ENCODE measurements around the gene SH3TC1.

Gene SH3TC1

DNA sequence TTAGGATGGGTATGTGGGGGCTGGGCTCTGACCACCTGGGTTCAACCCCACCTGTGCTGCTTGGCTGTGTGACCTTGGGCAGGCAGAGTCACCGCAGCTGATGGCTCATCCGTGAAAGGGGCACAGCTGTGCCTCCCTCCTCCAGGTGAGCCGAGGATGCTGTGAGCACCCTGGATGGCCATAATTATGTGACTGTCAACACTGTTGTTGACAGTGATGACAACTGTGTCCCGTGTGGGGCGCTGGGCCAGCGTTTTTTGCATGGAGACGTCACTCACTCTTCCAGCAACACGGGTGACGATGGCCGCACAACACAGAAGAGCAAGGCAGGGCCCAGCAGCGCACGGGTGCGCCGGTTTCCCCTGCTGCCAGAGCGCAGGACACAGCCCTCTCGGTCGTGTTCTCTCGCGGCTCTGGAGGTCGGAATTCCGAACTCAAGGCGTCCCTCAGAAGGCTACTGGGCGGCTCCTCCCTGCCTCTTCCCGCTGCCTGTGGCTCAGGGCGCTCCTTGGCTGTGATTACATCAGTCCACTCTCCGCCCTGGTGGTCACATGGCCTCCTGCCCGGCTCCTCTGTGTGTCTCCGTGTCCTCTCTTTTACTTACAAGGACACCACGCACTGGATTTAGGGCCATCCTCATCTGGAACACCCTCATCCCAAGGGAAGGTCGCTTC lies 1.3 kb downstream of the SH3TC1 start:
- DNase-seq (ENCODE audit: low spot score in 2 of 2) (peak in 1 of 2 donors; percentile 56), ATAC-seq (replicated peaks; ENCODE audit: extremely low read depth, poor library complexity, severe bottlenecking) (peak; percentile 55)
- peak overlapping the region; percentile 94 for H3K27ac Mint-ChIP-seq (ENCODE audit: low read depth)
- peak overlapping the region; percentile 87 for H3K4me3 Mint-ChIP-seq
- peaks cover 11% of the 10 kb centered on the region for H3K36me3 Mint-ChIP-seq (ENCODE audit: insufficient read depth)
- peaks cover 50% of the 10 kb centered on the region for H3K4me1 Mint-ChIP-seq
- H3K9me3 Mint-ChIP-seq, result no peaks in the 10 kb centered on the region
- H3K27me3 Mint-ChIP-seq, result no peaks in the 10 kb centered on the region

GRCh38 chr4:8201321-8201781 lies 2.3 kb downstream of the SH3TC1 start:
- no peak for DNase-seq (ENCODE audit: low spot score in 2 of 2)
- peak overlapping the region; percentile 87 for H3K4me3 Mint-ChIP-seq
- peak; percentile 29 for ATAC-seq (replicated peaks; ENCODE audit: extremely low read depth, poor library complexity, severe bottlenecking)
- H3K27me3 Mint-ChIP-seq, result no peaks in the 10 kb centered on the region
- peak overlapping the region; percentile 94 for H3K27ac Mint-ChIP-seq (ENCODE audit: low read depth)
- H3K9me3 Mint-ChIP-seq, result no peaks in the 10 kb centered on the region
- peaks cover 16% of the 10 kb centered on the region for H3K36me3 Mint-ChIP-seq (ENCODE audit: insufficient read depth)
- H3K4me1 Mint-ChIP-seq, result peaks cover 58% of the 10 kb centered on the region

DNA sequence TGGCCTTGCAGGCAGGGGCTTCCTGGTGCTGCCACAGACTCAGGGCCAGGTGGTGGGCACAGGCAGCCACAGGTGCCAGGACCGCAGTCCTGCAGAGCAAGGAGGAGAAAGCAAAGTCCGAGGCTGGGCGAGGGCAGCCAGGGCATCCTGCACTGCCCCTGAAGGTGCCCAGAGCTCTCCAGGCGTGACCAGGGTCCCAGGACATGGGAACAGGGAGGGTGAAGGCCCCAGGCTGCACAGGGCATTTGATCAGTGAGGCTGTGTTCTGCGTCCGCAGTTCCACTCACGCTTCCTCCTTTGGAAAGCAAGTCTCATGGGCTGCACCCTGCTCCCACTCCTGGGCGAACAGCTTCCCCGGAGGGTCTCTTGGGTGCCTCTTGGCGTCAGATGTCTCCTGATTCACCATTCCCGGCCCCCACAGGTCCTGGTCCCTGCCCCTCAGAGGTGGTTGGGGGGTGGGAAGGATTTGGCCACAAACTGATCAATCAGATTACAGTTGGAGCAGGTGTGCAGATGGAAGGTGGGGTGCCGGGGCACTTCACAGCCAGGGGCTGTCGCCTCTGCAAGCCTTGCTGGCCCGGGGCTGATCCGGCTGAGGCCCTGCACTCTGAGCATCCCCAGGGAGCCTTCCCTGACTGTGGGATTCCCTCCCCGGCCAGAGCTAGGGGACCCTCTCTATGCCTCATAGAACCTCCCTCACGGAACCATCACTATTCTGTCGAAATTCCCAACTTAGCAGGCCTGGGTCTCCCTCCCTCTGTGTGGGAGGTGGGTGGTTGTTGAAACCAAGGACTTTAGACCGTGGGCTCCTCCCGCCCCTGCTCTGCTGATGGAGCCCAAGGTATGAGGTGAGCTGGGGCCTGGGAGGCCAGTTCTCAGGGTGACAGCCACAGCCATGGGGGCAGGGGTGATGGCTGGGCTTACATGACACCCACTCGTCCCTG lies 3.3 kb downstream of the SH3TC1 start:
- ATAC-seq (replicated peaks; ENCODE audit: extremely low read depth, poor library complexity, severe bottlenecking) (no peak), DNase-seq (ENCODE audit: low spot score in 2 of 2) (no peak)
- Mint-ChIP-seq H3K27me3 (no peaks in the 10 kb centered on the region), H3K27ac (ENCODE audit: low read depth) (peak overlapping the region; percentile 94), H3K4me3 (peak overlapping the region; percentile 87), H3K36me3 (ENCODE audit: insufficient read depth) (peaks cover 24% of the 10 kb centered on the region), H3K9me3 (no peaks in the 10 kb centered on the region), H3K4me1 (peaks cover 59% of the 10 kb centered on the region)

DNA sequence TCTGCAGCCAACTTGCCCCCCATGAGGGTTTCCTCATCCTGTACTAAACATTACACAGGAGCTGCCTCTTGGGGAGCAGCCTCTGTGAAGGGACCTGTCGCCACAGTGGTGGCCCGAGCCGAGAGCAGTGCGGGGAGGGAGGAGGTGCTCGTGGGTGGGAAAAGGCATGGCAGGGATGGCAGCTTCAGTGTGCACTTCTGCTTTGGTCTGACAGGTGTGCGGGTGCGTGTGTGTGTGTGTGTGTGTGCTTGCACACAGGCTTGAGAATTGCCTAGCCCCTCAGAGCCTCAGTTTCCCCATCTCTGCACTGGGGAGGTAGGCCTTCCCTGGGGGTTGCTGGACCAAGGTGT lies 3.9 kb downstream of the SH3TC1 start:
- Mint-ChIP-seq H3K4me1 (peaks cover 62% of the 10 kb centered on the region), H3K36me3 (ENCODE audit: insufficient read depth) (peaks cover 26% of the 10 kb centered on the region), H3K27me3 (no peaks in the 10 kb centered on the region), H3K9me3 (no peaks in the 10 kb centered on the region), H3K27ac (ENCODE audit: low read depth) (no peak overlapping the region), H3K4me3 (peak overlapping the region; percentile 87)
- ATAC-seq (replicated peaks; ENCODE audit: extremely low read depth, poor library complexity, severe bottlenecking) (no peak), DNase-seq (ENCODE audit: low spot score in 2 of 2) (no peak)

GRCh38 chr4:8203817-8204216 lies 4.7 kb downstream of the SH3TC1 start:
- peaks cover 55% of the 10 kb centered on the region for H3K4me1 Mint-ChIP-seq
- H3K36me3 Mint-ChIP-seq (ENCODE audit: insufficient read depth), result peaks cover 29% of the 10 kb centered on the region
- H3K9me3 Mint-ChIP-seq, result no peaks in the 10 kb centered on the region
- H3K27ac Mint-ChIP-seq (ENCODE audit: low read depth), result no peak overlapping the region
- no peaks in the 10 kb centered on the region for H3K27me3 Mint-ChIP-seq
- no peak for ATAC-seq (replicated peaks; ENCODE audit: extremely low read depth, poor library complexity, severe bottlenecking)
- H3K4me3 Mint-ChIP-seq, result peak overlapping the region; percentile 29
- no peak for DNase-seq (ENCODE audit: low spot score in 2 of 2)

DNA sequence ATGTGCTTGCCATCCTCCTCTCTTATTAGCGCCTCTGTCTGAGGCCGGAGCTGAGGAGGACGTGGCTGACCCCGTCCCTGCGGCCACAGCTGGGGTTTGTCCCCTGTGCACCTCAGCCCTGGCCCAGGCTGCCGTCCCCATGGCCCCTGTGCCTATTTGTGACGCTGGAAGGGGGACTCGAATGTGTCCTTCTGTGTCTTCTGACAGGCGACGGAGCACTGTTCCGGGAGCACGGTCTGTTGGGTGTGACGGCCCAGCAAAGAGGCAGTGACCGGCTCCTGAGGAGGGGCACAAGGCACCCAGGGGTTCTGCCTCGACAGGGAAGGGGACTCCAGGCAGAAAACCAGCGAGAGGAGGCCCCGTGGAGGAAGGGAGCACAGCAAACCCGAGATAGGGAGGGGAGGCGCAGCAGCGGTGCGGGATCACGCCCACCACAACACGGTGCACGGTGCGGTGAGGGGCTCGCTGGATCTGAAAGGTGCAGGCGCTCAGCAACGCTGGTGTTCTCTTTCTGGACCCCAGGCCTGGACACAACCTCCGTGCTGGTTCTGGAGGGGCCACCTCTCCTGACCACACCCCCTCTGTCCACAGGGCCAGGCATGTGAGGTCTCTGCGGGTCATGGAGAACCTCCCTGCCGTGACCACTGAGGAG lies 5.6 kb downstream of the SH3TC1 start:
- DNase-seq (ENCODE audit: low spot score in 2 of 2) (no peak), ATAC-seq (replicated peaks; ENCODE audit: extremely low read depth, poor library complexity, severe bottlenecking) (no peak)
- Mint-ChIP-seq H3K36me3 (ENCODE audit: insufficient read depth) (peaks cover 32% of the 10 kb centered on the region), H3K27me3 (no peaks in the 10 kb centered on the region), H3K4me3 (peak overlapping the region; percentile 29), H3K9me3 (no peaks in the 10 kb centered on the region), H3K4me1 (peaks cover 53% of the 10 kb centered on the region), H3K27ac (ENCODE audit: low read depth) (no peak overlapping the region)

DNA sequence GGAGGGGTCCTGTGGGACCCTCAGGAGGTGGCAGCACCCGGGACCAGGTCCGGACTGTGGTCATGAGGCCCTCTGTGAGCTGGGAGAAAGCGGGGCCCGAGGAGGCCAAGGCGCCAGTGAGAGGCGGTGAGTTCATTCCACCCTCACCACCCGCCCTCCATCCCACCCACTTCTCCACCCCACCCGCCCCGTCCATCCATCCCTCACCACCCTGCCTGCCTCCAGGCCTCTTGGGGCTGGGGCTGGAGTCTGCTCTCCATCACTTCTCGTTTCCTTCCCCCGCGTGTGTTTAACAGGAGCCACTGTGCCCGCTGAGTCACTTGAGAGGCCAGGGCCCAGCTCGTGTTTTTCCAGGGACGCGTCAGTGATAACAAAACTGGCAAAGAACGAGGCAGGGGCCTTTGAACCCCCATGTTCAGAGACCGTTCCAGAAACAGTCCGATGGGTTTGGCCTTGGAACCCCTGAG lies 6.2 kb downstream of the SH3TC1 start:
- no peaks in the 10 kb centered on the region for H3K27me3 Mint-ChIP-seq
- DNase-seq (ENCODE audit: low spot score in 2 of 2) (no peak), ATAC-seq (replicated peaks; ENCODE audit: extremely low read depth, poor library complexity, severe bottlenecking) (no peak)
- no peak overlapping the region for H3K27ac Mint-ChIP-seq (ENCODE audit: low read depth)
- H3K9me3 Mint-ChIP-seq, result no peaks in the 10 kb centered on the region
- no peak overlapping the region for H3K4me3 Mint-ChIP-seq
- H3K4me1 Mint-ChIP-seq, result peaks cover 51% of the 10 kb centered on the region
- peaks cover 29% of the 10 kb centered on the region for H3K36me3 Mint-ChIP-seq (ENCODE audit: insufficient read depth)

GRCh38 chr4:8205749-8206611 lies 6.9 kb downstream of the SH3TC1 start:
- Mint-ChIP-seq H3K27ac (ENCODE audit: low read depth) (no peak overlapping the region), H3K4me1 (peaks cover 45% of the 10 kb centered on the region), H3K27me3 (no peaks in the 10 kb centered on the region), H3K36me3 (ENCODE audit: insufficient read depth) (peaks cover 28% of the 10 kb centered on the region), H3K9me3 (no peaks in the 10 kb centered on the region), H3K4me3 (no peak overlapping the region)
- no peak for ATAC-seq (replicated peaks; ENCODE audit: extremely low read depth, poor library complexity, severe bottlenecking)
- no peak for DNase-seq (ENCODE audit: low spot score in 2 of 2)

DNA sequence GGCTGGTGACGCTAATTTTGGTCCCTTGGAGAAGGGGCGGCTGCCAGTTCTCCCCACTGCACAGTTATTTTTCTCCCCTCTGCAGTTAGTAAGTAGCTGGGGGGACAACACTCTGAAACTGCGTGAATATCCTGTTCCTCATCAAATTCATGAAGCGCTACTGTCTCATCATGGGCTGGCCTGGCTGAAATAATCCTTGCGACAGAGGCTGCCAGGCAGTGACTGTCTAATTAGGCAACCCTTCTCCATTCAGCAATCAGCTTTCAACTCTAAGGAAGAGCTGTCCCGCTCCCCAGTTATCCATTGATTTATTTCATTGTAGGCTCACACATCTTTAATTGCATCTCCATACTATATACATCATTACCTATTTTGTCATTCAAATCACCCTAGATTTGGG lies 8.2 kb downstream of the SH3TC1 start:
- ATAC-seq (replicated peaks; ENCODE audit: extremely low read depth, poor library complexity, severe bottlenecking) (no peak), DNase-seq (ENCODE audit: low spot score in 2 of 2) (no peak)
- H3K27ac Mint-ChIP-seq (ENCODE audit: low read depth), result no peak overlapping the region
- peaks cover 43% of the 10 kb centered on the region for H3K4me1 Mint-ChIP-seq
- no peak overlapping the region for H3K4me3 Mint-ChIP-seq
- H3K27me3 Mint-ChIP-seq, result no peaks in the 10 kb centered on the region
- no peaks in the 10 kb centered on the region for H3K9me3 Mint-ChIP-seq
- H3K36me3 Mint-ChIP-seq (ENCODE audit: insufficient read depth), result peaks cover 29% of the 10 kb centered on the region

- peaks cover 34% of the 10 kb centered on the region for H3K4me1 Mint-ChIP-seq
- H3K36me3 Mint-ChIP-seq (ENCODE audit: insufficient read depth), result peaks cover 33% of the 10 kb centered on the region
- no peak overlapping the region for H3K27ac Mint-ChIP-seq (ENCODE audit: low read depth)
- H3K9me3 Mint-ChIP-seq, result no peaks in the 10 kb centered on the region
- DNase-seq (ENCODE audit: low spot score in 2 of 2) (no peak), ATAC-seq (replicated peaks; ENCODE audit: extremely low read depth, poor library complexity, severe bottlenecking) (no peak)
- H3K27me3 Mint-ChIP-seq, result no peaks in the 10 kb centered on the region
- H3K4me3 Mint-ChIP-seq, result no peak overlapping the region
These were observed 9.5 kb downstream of the SH3TC1 start for GRCh38 chr4:8208565-8208964.

- no peaks in the 10 kb centered on the region for H3K27me3 Mint-ChIP-seq
- H3K4me3 Mint-ChIP-seq, result no peak overlapping the region
- no peaks in the 10 kb centered on the region for H3K9me3 Mint-ChIP-seq
- peaks cover 31% of the 10 kb centered on the region for H3K36me3 Mint-ChIP-seq (ENCODE audit: insufficient read depth)
- no peak overlapping the region for H3K27ac Mint-ChIP-seq (ENCODE audit: low read depth)
- peaks cover 28% of the 10 kb centered on the region for H3K4me1 Mint-ChIP-seq
- DNase-seq (ENCODE audit: low spot score in 2 of 2) (no peak), ATAC-seq (replicated peaks; ENCODE audit: extremely low read depth, poor library complexity, severe bottlenecking) (no peak)
These were observed 10.2 kb downstream of the SH3TC1 start for GRCh38 chr4:8209181-8209874.
